ENCODE results near the gene CCDC121. TPM values are rescaled to one million over a fixed set of nuclear protein-coding genes. Genes with fewer than 3 reads are reported as not detected.

The CCDC121 gene
- total and polyA plus RNA-seq, 4 donors: 1.8 to 12.8 (median 3.5) TPM

- Histone ChIP-seq H3K27me3 (ENCODE audit: control insufficient read depth in 3 of 3, insufficient read depth in 3 of 3, low read length in 2 of 3) (no peaks in the 10 kb centered on the region), H3K9ac (ENCODE audit: insufficient read depth in 1 of 2, low read length in 2 of 2) (no peak overlapping the region), H3K27ac (ENCODE audit: low read depth in 1 of 2, low read length in 1 of 2) (no peak overlapping the region), H3K4me3 (no peak overlapping the region), H3K9me3 (ENCODE audit: control insufficient read depth in 4 of 4, insufficient read depth in 3 of 4, low read length in 3 of 4) (no peaks in the 10 kb centered on the region), H3K4me1 (ENCODE audit: control insufficient read depth in 5 of 5, insufficient read depth in 5 of 5, low read length in 5 of 5) (peaks cover 0 to 11% (median 7%) of the 10 kb centered on the region in 5 donors), H3K36me3 (ENCODE audit: control insufficient read depth in 4 of 4, insufficient read depth in 4 of 4, low read length in 4 of 4) (peaks cover 10 to 26% (median 16%) of the 10 kb centered on the region in 4 donors)
- ATAC-seq (ENCODE audit: insufficient read depth, low FRiP score) (no peak), DNase-seq (no peak)
- no peak for TF ChIP-seq CTCF (IDR thresholded peaks at IDR 0.05; ENCODE audit: control extremely low read depth, extremely low read depth)
Observed at GRCh38 chr2:27624943-27625342, 3.9 kb downstream of the CCDC121 start.

GRCh38 chr2:27622921-27623384 is 5.9 kb downstream of the CCDC121 start:
- Histone ChIP-seq H3K9me3 (ENCODE audit: control insufficient read depth in 4 of 4, insufficient read depth in 3 of 4, low read length in 3 of 4) (no peaks in the 10 kb centered on the region), H3K4me3 (no peak overlapping the region), H3K36me3 (ENCODE audit: control insufficient read depth in 4 of 4, insufficient read depth in 4 of 4, low read length in 4 of 4) (peaks cover 11 to 32% (median 16%) of the 10 kb centered on the region in 4 donors), H3K9ac (ENCODE audit: insufficient read depth in 1 of 2, low read length in 2 of 2) (no peak overlapping the region), H3K27me3 (ENCODE audit: control insufficient read depth in 3 of 3, insufficient read depth in 3 of 3, low read length in 2 of 3) (no peaks in the 10 kb centered on the region), H3K27ac (ENCODE audit: low read depth in 1 of 2, low read length in 1 of 2) (no peak overlapping the region), H3K4me1 (ENCODE audit: control insufficient read depth in 5 of 5, insufficient read depth in 5 of 5, low read length in 5 of 5) (peaks cover 0 to 4% (median 2%) of the 10 kb centered on the region in 5 donors)
- TF ChIP-seq CTCF (IDR thresholded peaks at IDR 0.05; ENCODE audit: control extremely low read depth, extremely low read depth): no peak
- DNase-seq (no peak), ATAC-seq (ENCODE audit: insufficient read depth, low FRiP score) (no peak)
- WGBS, 2 donors: 90 to 93% methylated on average over 3 of the region's 3 CpGs

DNA sequence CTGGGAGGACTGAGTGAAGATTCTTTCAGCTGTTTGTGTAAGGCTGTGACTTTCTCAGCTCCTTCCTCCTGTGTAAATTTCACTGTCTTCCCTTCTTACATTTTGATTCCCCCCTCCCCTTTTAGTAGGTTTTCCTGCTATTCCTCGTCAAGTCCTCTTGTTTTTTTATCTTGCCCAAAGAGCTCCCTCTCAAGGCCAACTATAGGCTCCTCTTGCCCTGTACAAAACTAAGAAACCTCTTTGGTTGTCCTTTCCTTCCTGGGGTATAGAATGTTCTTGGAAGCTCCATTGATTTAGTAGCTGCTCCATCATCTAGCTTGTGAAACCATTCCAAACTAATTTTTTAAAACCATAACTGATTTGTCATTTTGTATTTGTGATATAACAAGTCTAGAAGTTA is 7.3 kb downstream of the CCDC121 start:
- 47 to 85% methylated on average over 1 of the region's 1 CpG for WGBS, 2 donors
- Histone ChIP-seq H3K4me3 (no peak overlapping the region), H3K27ac (ENCODE audit: low read depth in 1 of 2, low read length in 1 of 2) (no peak overlapping the region), H3K27me3 (ENCODE audit: control insufficient read depth in 3 of 3, insufficient read depth in 3 of 3, low read length in 2 of 3) (no peaks in the 10 kb centered on the region), H3K9me3 (ENCODE audit: control insufficient read depth in 4 of 4, insufficient read depth in 3 of 4, low read length in 3 of 4) (no peaks in the 10 kb centered on the region), H3K4me1 (ENCODE audit: control insufficient read depth in 5 of 5, insufficient read depth in 5 of 5, low read length in 5 of 5) (no peaks in the 10 kb centered on the region), H3K36me3 (ENCODE audit: control insufficient read depth in 4 of 4, insufficient read depth in 4 of 4, low read length in 4 of 4) (peaks cover 17 to 43% (median 25%) of the 10 kb centered on the region in 4 donors), H3K9ac (ENCODE audit: insufficient read depth in 1 of 2, low read length in 2 of 2) (no peak overlapping the region)
- no peak for TF ChIP-seq CTCF (IDR thresholded peaks at IDR 0.05; ENCODE audit: control extremely low read depth, extremely low read depth)
- ATAC-seq (ENCODE audit: insufficient read depth, low FRiP score): no peak
- no peak for DNase-seq

DNA sequence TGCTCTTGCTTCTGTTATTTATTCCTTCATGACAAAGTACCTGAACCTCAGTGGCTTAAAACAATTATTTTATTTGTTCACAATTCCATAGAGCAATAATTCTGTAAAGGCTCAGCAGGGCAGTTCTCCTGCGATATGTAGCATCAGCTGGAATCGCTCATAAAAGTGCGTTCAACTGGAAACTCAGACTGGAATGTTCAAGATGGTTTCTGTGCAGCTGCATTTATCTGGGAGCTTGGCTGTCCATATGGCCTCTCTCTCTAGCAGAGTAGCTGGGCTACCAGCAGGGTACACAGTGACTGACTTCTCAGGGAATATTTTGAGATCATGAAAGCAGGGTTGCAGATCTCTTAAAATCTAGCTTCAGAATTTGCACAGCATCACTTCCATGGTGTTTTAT is 13.5 kb downstream of the CCDC121 start:
- Histone ChIP-seq H3K4me3 (no peak overlapping the region), H3K9me3 (ENCODE audit: control insufficient read depth in 4 of 4, insufficient read depth in 3 of 4, low read length in 3 of 4) (no peaks in the 10 kb centered on the region), H3K27ac (ENCODE audit: low read depth in 1 of 2, low read length in 1 of 2) (no peak overlapping the region), H3K4me1 (ENCODE audit: control insufficient read depth in 5 of 5, insufficient read depth in 5 of 5, low read length in 5 of 5) (no peaks in the 10 kb centered on the region), H3K36me3 (ENCODE audit: control insufficient read depth in 4 of 4, insufficient read depth in 4 of 4, low read length in 4 of 4) (peaks cover 17 to 41% (median 27%) of the 10 kb centered on the region in 4 donors), H3K27me3 (ENCODE audit: control insufficient read depth in 3 of 3, insufficient read depth in 3 of 3, low read length in 2 of 3) (no peaks in the 10 kb centered on the region), H3K9ac (ENCODE audit: insufficient read depth in 1 of 2, low read length in 2 of 2) (no peak overlapping the region)
- DNase-seq (no peak), ATAC-seq (ENCODE audit: insufficient read depth, low FRiP score) (no peak)
- TF ChIP-seq CTCF (IDR thresholded peaks at IDR 0.05; ENCODE audit: control extremely low read depth, extremely low read depth): no peak
- 98 to 99% methylated on average over 3 of the region's 3 CpGs for WGBS, 2 donors

Measured in lung (tissue), 12 donors.